HCT116 (cell line): ENCODE measurements around the gene ANTXRL.

Source experiments
- EZH2 ChIP-seq: fragments of 200-600 bp; sonication (generic); IDR thresholded peaks from 2 replicates; pipeline ENCODE4 v1.6.1; 2017; ENCODE audit warnings: antibody characterized with exemption, mixed run types
- EZH2phosphoT487 ChIP-seq: fragments of 200-600 bp; IDR thresholded peaks from 2 replicates; pipeline ENCODE4 v1.6.1; 2018; ENCODE audit warnings: antibody characterized with exemption, borderline replicate concordance
- JUND ChIP-seq: IDR thresholded peaks from 2 replicates; pipeline ENCODE4 v1.6.1; 2012
- POLR2A ChIP-seq: IDR thresholded peaks from 2 replicates; pipeline ENCODE4 v1.7.0; 2011; ENCODE audit warnings: borderline replicate concordance; ENCODE audit not compliant: insufficient read depth, insufficient read length; ENCODE audit errors: extremely low read depth
- POLR2AphosphoS5 ChIP-seq: IDR thresholded peaks from 2 replicates; pipeline ENCODE4 v1.6.1; 2011; ENCODE audit warnings: mild to moderate bottlenecking, low read depth, low read length, moderate library complexity
- SP1 ChIP-seq: IDR thresholded peaks from 2 replicates; pipeline ENCODE4 v1.6.1; 2012; ENCODE audit warnings: low read depth
- SRF ChIP-seq: IDR thresholded peaks from 2 replicates; pipeline ENCODE4 v1.6.1; 2012; ENCODE audit warnings: low read depth
- ZNF274 ChIP-seq: fragments of 200-500 bp; sonication (Bioruptor generic); IDR thresholded peaks from 2 replicates; pipeline ENCODE4 v1.6.1; 2014; ENCODE audit warnings: mild to moderate bottlenecking, low read depth, low read length, inconsistent platforms
- TF ChIP-seq, protein P1 (sequence below), 3 experiments: fragments of 200-600 bp in 1 of 3; sonication (generic) in 1 of 3; IDR thresholded peaks in 2 of 3; conservative IDR thresholded peaks in 1 of 3; 2 replicates each; pipeline ENCODE4 v1.5.1; 2012 to 2017; ENCODE audit warnings: low read depth in 2 of 3, low read length in 2 of 3, antibody characterized with exemption in 1 of 3, borderline replicate concordance in 1 of 3, control low read depth in 1 of 3, mild to moderate bottlenecking in 1 of 3, mixed read lengths in 1 of 3, mixed run types in 1 of 3, moderate library complexity in 1 of 3; ENCODE audit not compliant: insufficient read depth in 1 of 3
- TF ChIP-seq, protein P2 (sequence below): IDR thresholded peaks from 2 replicates; pipeline ENCODE4 v1.6.1; 2011; ENCODE audit warnings: mild to moderate bottlenecking, low read length, moderate library complexity; ENCODE audit not compliant: insufficient replicate concordance; ENCODE audit errors: extremely low read depth

DNA sequence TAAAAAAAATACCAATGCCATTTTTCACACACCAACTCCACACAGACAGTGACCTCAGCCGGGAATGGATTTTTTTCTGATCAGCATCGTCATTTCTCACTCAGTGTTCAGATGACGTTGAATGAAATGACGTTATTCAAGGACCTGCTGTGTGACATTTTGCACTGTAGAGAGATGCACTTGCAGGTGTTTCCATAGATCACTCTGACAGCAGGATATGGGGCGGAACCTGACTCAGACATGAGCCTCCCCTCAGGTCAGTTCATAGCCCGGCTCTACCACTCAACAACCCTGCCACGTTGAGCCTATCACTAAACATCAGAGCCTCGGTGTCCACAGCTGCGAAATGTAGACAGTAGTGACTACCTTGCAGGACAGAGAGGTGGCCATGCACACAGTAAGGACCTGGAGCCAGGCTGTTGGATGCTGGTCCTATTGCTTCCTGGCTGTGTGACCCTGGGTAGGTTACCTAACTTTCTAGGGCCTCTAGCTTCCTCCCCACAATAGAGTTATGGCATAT lies 41.4 kb upstream of the ANTXRL start:
- TF ChIP-seq SRF (no peak), EZH2phosphoT487 (no peak), POLR2AphosphoS5 (no peak), ZNF274 (no peak), SP1 (no peak), JUND (no peak), EZH2 (no peak), POLR2A (no peak)
- TF ChIP-seq, protein P1, sequence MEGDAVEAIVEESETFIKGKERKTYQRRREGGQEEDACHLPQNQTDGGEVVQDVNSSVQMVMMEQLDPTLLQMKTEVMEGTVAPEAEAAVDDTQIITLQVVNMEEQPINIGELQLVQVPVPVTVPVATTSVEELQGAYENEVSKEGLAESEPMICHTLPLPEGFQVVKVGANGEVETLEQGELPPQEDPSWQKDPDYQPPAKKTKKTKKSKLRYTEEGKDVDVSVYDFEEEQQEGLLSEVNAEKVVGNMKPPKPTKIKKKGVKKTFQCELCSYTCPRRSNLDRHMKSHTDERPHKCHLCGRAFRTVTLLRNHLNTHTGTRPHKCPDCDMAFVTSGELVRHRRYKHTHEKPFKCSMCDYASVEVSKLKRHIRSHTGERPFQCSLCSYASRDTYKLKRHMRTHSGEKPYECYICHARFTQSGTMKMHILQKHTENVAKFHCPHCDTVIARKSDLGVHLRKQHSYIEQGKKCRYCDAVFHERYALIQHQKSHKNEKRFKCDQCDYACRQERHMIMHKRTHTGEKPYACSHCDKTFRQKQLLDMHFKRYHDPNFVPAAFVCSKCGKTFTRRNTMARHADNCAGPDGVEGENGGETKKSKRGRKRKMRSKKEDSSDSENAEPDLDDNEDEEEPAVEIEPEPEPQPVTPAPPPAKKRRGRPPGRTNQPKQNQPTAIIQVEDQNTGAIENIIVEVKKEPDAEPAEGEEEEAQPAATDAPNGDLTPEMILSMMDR (IDR thresholded peaks at IDR 0.05 in 2 of 3, conservative IDR thresholded peaks at IDR 0.05 in 1 of 3; ENCODE audit: borderline replicate concordance in 1 of 3, insufficient read depth in 1 of 3, low read depth in 2 of 3, low read length in 2 of 3) = no peak
- TF ChIP-seq, protein P2, sequence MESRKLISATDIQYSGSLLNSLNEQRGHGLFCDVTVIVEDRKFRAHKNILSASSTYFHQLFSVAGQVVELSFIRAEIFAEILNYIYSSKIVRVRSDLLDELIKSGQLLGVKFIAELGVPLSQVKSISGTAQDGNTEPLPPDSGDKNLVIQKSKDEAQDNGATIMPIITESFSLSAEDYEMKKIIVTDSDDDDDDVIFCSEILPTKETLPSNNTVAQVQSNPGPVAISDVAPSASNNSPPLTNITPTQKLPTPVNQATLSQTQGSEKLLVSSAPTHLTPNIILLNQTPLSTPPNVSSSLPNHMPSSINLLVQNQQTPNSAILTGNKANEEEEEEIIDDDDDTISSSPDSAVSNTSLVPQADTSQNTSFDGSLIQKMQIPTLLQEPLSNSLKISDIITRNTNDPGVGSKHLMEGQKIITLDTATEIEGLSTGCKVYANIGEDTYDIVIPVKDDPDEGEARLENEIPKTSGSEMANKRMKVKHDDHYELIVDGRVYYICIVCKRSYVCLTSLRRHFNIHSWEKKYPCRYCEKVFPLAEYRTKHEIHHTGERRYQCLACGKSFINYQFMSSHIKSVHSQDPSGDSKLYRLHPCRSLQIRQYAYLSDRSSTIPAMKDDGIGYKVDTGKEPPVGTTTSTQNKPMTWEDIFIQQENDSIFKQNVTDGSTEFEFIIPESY = no peak
